Spleen (tissue), 7 donors: ENCODE results near the gene SLC16A3.

Experiments
- CTCF ChIP-seq, 11 experiments: fragments of 200-600 bp in 7 of 11; fragments of 450-650 bp in 4 of 11; sonication (generic) in 4 of 11; IDR thresholded peaks in 8 of 11; conservative IDR thresholded peaks in 3 of 11; 1 replicate in 7 of 11; 2 replicates in 4 of 11; pipeline versions ENCODE4 v1.4.0 to v1.8.0; 2016 to 2021; ENCODE audit warnings: antibody characterized with exemption in 11 of 11, inconsistent platforms in 4 of 11, mild to moderate bottlenecking in 1 of 11
- POLR2A ChIP-seq, 3 donors: fragments of 450-650 bp; IDR thresholded peaks; one replicate each; pipeline ENCODE4 v1.5.1; 2017; ENCODE audit warnings: antibody characterized with exemption in 3 of 3, mild to moderate bottlenecking in 1 of 3
- POLR2AphosphoS5 ChIP-seq, 3 donors: sonication (generic); formaldehyde crosslinking; IDR thresholded peaks; one replicate each; pipeline ENCODE4 v1.5.1; 2017; ENCODE audit warnings: antibody characterized with exemption in 3 of 3
- donor health status: DM: no; HTN: no; CAD: no; lungs with moderate emphysema.
- donor health status: DM: no; HTN: no; CAD: no.
- donor health status: DM: no; HTN: no; CAD: no.

- TF ChIP-seq CTCF (IDR thresholded peaks at IDR 0.05 in 8 of 11, conservative IDR thresholded peaks at IDR 0.05 in 3 of 11) (no peak), POLR2A (IDR thresholded peaks at IDR 0.05) (no peak), POLR2AphosphoS5 (IDR thresholded peaks at IDR 0.05) (no peak)
Measured at GRCh38 chr17:82184761-82185160, 44.1 kb upstream of the SLC16A3 start.
